ENCODE data around the gene FIGNL2. TPM values are rescaled to one million over a fixed set of nuclear protein-coding genes. Genes with fewer than 3 reads are reported as not detected.

The FIGNL2 gene, protein sequence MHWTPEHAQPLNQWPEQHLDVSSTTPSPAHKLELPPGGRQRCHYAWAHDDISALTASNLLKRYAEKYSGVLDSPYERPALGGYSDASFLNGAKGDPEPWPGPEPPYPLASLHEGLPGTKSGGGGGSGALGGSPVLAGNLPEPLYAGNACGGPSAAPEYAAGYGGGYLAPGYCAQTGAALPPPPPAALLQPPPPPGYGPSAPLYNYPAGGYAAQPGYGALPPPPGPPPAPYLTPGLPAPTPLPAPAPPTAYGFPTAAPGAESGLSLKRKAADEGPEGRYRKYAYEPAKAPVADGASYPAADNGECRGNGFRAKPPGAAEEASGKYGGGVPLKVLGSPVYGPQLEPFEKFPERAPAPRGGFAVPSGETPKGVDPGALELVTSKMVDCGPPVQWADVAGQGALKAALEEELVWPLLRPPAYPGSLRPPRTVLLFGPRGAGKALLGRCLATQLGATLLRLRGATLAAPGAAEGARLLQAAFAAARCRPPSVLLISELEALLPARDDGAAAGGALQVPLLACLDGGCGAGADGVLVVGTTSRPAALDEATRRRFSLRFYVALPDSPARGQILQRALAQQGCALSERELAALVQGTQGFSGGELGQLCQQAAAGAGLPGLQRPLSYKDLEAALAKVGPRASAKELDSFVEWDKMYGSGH
- total RNA-seq: not detected

- TF ChIP-seq POLR2A (IDR thresholded peaks at IDR 0.05) (no peak), POLR2AphosphoS5 (IDR thresholded peaks at IDR 0.05) (no peak), CTCF (IDR thresholded peaks at IDR 0.05) (no peak), EP300 (IDR thresholded peaks at IDR 0.05; ENCODE audit: low read depth) (no peak)
- Histone ChIP-seq H3K27me3 (peaks cover 81% of the 10 kb centered on the region), H3K4me3 (peak within 1 kb of the TSS; percentile 32 to 52 (median 39)), H3K27ac (peak within 1 kb of the TSS; percentile 14 to 68 (median 44)), H3K36me3 (no peaks in the 10 kb centered on the region), H3K4me1 (peaks cover 11 to 23% (median 21%) of the 10 kb centered on the region in 4 donors), H3K9me3 (no peaks in the 10 kb centered on the region)
- in situ Hi-C loops (cut with MboI; ENCODE audit: low pct_ligation_motif_present in 1 of 4, low pct_unique_long_range_greater_than_20kb in 1 of 4, low sequenced_read_pairs in 3 of 4): no loop called here
- DNase-seq: no peak
- intact Hi-C loops (cut with DNase I; ENCODE audit: low total_unique reads): no loop called here
- WGBS, 2 donors (ENCODE audit: low coverage in 1 of 2): 1% methylated on average over 25 of the region's 51 CpGs; no CpG with 5 or more reads in 1 of the 2 donors
Observed at GRCh38 chr12:51848326-51848727, at the start of gene FIGNL2. Gene FIGNL2 (minus strand): TSS chr12:51848718. CDS start chr12:51822413, 26,305 bp downstream.

GRCh38 chr12:51897181-51897580 lies 48.7 kb upstream of the FIGNL2 start:
- DNase-seq: no peak
- whole genome bisulfite sequencing, 2 donors (ENCODE audit: low coverage in 1 of 2): 90 to 100% methylated on average over 2 to 6 of the region's 8 CpGs

DNA sequence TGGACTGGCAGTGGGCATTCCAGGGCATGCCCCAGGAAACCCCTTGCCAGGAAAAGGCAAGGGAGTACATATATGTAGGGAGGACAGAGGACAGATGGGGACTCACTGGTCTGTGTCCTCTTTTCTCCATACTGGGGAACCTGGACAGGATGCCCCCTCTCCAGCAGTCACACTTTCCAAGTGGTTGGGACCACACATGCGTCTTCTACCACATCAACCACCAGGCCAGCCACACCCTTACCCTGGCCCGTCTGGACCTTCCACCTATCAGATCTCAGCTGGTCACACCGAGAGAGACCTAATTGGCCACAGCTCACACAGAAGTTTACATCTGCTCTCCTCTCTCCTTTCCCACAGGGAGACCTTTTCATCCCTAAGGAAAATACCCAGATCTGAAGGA lies 47.7 kb upstream of the FIGNL2 start:
- DNase-seq: no peak
- intact Hi-C loops (cut with DNase I; ENCODE audit: low total_unique reads): no loop called here
- WGBS, 2 donors (ENCODE audit: low coverage in 1 of 2): 63% methylated on average over 3 of the region's 3 CpGs; no CpG with 5 or more reads in 1 of the 2 donors
- H3K27me3 ChIP-seq: no peaks in the 10 kb centered on the region
- peak overlapping the region in 2 of 4 donors; percentile 16 to 25 for H3K27ac ChIP-seq
- no peak for TF ChIP-seq CTCF (IDR thresholded peaks at IDR 0.05)
- TF ChIP-seq POLR2A (IDR thresholded peaks at IDR 0.05): no peak
- no peak for TF ChIP-seq POLR2AphosphoS5 (IDR thresholded peaks at IDR 0.05)
- no peak for TF ChIP-seq EP300 (IDR thresholded peaks at IDR 0.05; ENCODE audit: low read depth)
- in situ Hi-C loops (cut with MboI; ENCODE audit: low pct_ligation_motif_present in 1 of 4, low pct_unique_long_range_greater_than_20kb in 1 of 4, low sequenced_read_pairs in 3 of 4): no loop called here
- no peaks in the 10 kb centered on the region for H3K9me3 ChIP-seq
- H3K4me1 ChIP-seq: peaks cover 0 to 32% (median 18%) of the 10 kb centered on the region in 4 donors
- H3K36me3 ChIP-seq: no peaks in the 10 kb centered on the region
- no peak overlapping the region for H3K4me3 ChIP-seq

More at GRCh38 chr12:51897181-51897580, 48.7 kb upstream of the FIGNL2 start:
- H3K4me3 ChIP-seq: no peak overlapping the region
- in situ Hi-C loops (cut with MboI; ENCODE audit: low pct_ligation_motif_present in 1 of 4, low pct_unique_long_range_greater_than_20kb in 1 of 4, low sequenced_read_pairs in 3 of 4): no loop called here
- H3K4me1 ChIP-seq: peaks cover 0 to 38% (median 18%) of the 10 kb centered on the region in 4 donors
- H3K36me3 ChIP-seq: no peaks in the 10 kb centered on the region
- intact Hi-C loops (cut with DNase I; ENCODE audit: low total_unique reads): no loop called here
- H3K27me3 ChIP-seq: no peaks in the 10 kb centered on the region
- no peaks in the 10 kb centered on the region for H3K9me3 ChIP-seq
- H3K27ac ChIP-seq: peak overlapping the region in 3 of 4 donors; percentile 16 to 25 (median 19)
- TF ChIP-seq POLR2A (IDR thresholded peaks at IDR 0.05): no peak

DNA sequence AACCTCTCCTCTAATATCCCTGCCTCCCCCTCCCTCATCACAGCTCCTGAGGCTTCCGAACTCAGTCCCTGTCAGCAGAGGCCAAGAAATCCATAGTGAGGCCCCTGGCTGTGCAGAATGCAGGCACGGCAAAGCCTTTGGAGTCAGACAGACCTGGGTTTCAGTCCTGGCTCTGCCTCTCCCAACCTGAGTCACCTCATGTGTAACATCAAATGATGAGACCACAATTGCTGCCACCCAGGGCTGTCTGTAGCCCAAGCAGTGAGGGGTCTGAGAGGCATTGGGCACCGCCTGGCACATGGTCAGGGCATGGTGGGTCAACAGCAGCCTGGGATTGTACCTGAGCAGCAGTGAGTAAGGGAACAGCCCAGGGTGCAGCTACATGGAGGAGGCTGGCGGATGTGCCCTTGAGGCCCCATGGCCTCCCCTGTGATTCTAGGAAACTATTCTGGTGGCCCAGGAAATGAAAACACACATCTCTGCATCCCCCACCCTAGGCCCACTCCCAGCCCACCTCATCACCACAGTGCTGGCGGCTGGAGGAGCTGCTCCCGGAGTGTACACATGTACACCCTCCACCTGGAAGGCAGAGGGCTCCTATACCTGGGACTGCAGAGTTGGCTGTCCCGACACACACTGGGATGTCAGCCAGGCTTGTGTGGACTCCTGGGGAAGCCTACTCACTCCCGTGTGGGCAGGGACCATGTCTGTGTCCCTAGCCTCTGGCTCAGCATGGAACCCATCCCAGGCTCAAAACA lies 47.0 kb upstream of the FIGNL2 start:
- H3K4me1 ChIP-seq: peaks cover 0 to 26% (median 14%) of the 10 kb centered on the region in 4 donors
- H3K27me3 ChIP-seq: no peaks in the 10 kb centered on the region
- DNase-seq: no peak
- in situ Hi-C loops (cut with MboI; ENCODE audit: low pct_ligation_motif_present in 1 of 4, low pct_unique_long_range_greater_than_20kb in 1 of 4, low sequenced_read_pairs in 3 of 4): no loop called here
- no peak overlapping the region for H3K4me3 ChIP-seq
- WGBS, 2 donors (ENCODE audit: low coverage in 1 of 2): 87% methylated on average over 7 of the region's 8 CpGs; no CpG with 5 or more reads in 1 of the 2 donors
- no peak for TF ChIP-seq EP300 (IDR thresholded peaks at IDR 0.05; ENCODE audit: low read depth)
- TF ChIP-seq CTCF (IDR thresholded peaks at IDR 0.05): no peak
- TF ChIP-seq POLR2A (IDR thresholded peaks at IDR 0.05): no peak
- TF ChIP-seq POLR2AphosphoS5 (IDR thresholded peaks at IDR 0.05): no peak
- intact Hi-C loops (cut with DNase I; ENCODE audit: low total_unique reads): no loop called here
- no peaks in the 10 kb centered on the region for H3K36me3 ChIP-seq
- H3K27ac ChIP-seq: peak overlapping the region in 2 of 4 donors; percentile 44 to 54
- H3K9me3 ChIP-seq: no peaks in the 10 kb centered on the region
